Tibial nerve (tissue), 4 donors: Measurements from ENCODE around the gene ANXA6.

Source experiments
- CTCF ChIP-seq, 5 experiments: fragments of 200-600 bp in 3 of 5; fragments of 450-650 bp in 2 of 5; sonication (generic) in 3 of 5; IDR thresholded peaks; one replicate each; pipeline ENCODE4 v1.5.1; 2016 to 2019; ENCODE audit warnings: antibody characterized with exemption in 5 of 5, mild to moderate bottlenecking in 3 of 5, moderate library complexity in 2 of 5
- EP300 ChIP-seq, 2 donors: sonication (generic); formaldehyde crosslinking; IDR thresholded peaks; one replicate each; pipeline ENCODE4 v1.6.1; 2017; ENCODE audit warnings: antibody characterized with exemption in 2 of 2, mild to moderate bottlenecking in 1 of 2
- POLR2A ChIP-seq, 2 donors: fragments of 450-650 bp; IDR thresholded peaks; one replicate each; pipeline ENCODE4 v1.6.1; 2017; ENCODE audit warnings: antibody characterized with exemption in 2 of 2, mild to moderate bottlenecking in 2 of 2, moderate library complexity in 2 of 2

- no peak for TF ChIP-seq CTCF (IDR thresholded peaks at IDR 0.05)
- no peak for TF ChIP-seq POLR2A (IDR thresholded peaks at IDR 0.05)
- TF ChIP-seq EP300 (IDR thresholded peaks at IDR 0.05) = no peak
Observed at GRCh38 chr5:151072630-151073025, 85.0 kb downstream of the ANXA6 start.
